HepG2 (cell line): ENCODE data around the gene RPL36AL. TPM values are rescaled to one million over a fixed set of nuclear protein-coding genes. Genes with fewer than 3 reads are reported as not detected.

ENCODE experiments used
- CREM ChIP-seq, 2 experiments: sonication (generic) in 1 of 2; formaldehyde crosslinking in 1 of 2; IDR thresholded peaks; 2 replicates each; pipeline versions ENCODE4 v1.4.0 to v1.6.1; 2016 to 2020; ENCODE audit warnings: antibody characterized with exemption in 1 of 2, mild to moderate bottlenecking in 1 of 2, missing genetic modification reagents in 1 of 2
- FOXM1 ChIP-seq: sonication (generic); formaldehyde crosslinking; IDR thresholded peaks from 2 replicates; pipeline ENCODE4 v1.5.0; 2020; ENCODE audit warnings: missing genetic modification reagents
- IKZF1 ChIP-seq: fragments of 450-650 bp; IDR thresholded peaks from 2 replicates; pipeline ENCODE4 v1.7.1; 2016
- NCOA1 ChIP-seq: sonication (generic); formaldehyde crosslinking; IDR thresholded peaks from 2 replicates; pipeline ENCODE4 v1.9.0; 2021; ENCODE audit warnings: missing genetic modification reagents
- PAX8 ChIP-seq: sonication (generic); formaldehyde crosslinking; IDR thresholded peaks from 2 replicates; pipeline ENCODE4 v1.8.0; 2022; ENCODE audit warnings: mild to moderate bottlenecking, missing genetic modification reagents, borderline replicate concordance
- RNF2 ChIP-seq: fragments of 450-650 bp; conservative IDR thresholded peaks from 2 replicates; pipeline ENCODE4 v1.6.1; 2016; ENCODE audit warnings: low read depth
- SP2 ChIP-seq: sonication (generic); formaldehyde crosslinking; IDR thresholded peaks from 2 replicates; pipeline ENCODE4 v1.5.1; 2020; ENCODE audit warnings: mild to moderate bottlenecking, missing genetic modification reagents
- TP53 ChIP-seq: sonication (generic); formaldehyde crosslinking; conservative IDR thresholded peaks from 2 replicates; pipeline ENCODE4 v1.4.0; 2020; ENCODE audit warnings: missing genetic modification reagents
- YEATS4 ChIP-seq: sonication (generic); formaldehyde crosslinking; IDR thresholded peaks from 2 replicates; pipeline ENCODE4 v1.4.0; 2020; ENCODE audit warnings: missing genetic modification reagents, borderline replicate concordance
- ZFP90 ChIP-seq: sonication (generic); formaldehyde crosslinking; IDR thresholded peaks from 2 replicates; pipeline ENCODE4 v1.8.0; 2022; ENCODE audit warnings: missing genetic modification reagents, mild to moderate bottlenecking, inconsistent platforms, borderline replicate concordance
- ZNF143 ChIP-seq: sonication (generic); formaldehyde crosslinking; IDR thresholded peaks from 2 replicates; pipeline ENCODE4 v1.4.0; 2020; ENCODE audit warnings: missing genetic modification reagents
- ZNF160 ChIP-seq: sonication (generic); formaldehyde crosslinking; IDR thresholded peaks from 2 replicates; pipeline ENCODE4 v1.8.0; 2022; ENCODE audit warnings: mild to moderate bottlenecking, inconsistent platforms, missing genetic modification reagents
- ZNF264 ChIP-seq: sonication (generic); formaldehyde crosslinking; IDR thresholded peaks from 2 replicates; pipeline ENCODE4 v1.4.0; 2020; ENCODE audit warnings: missing genetic modification reagents
- ZNF33B ChIP-seq: sonication (generic); formaldehyde crosslinking; IDR thresholded peaks from 2 replicates; pipeline ENCODE4 v1.5.1; 2020; ENCODE audit warnings: mild to moderate bottlenecking, missing genetic modification reagents
- ZNF383 ChIP-seq: sonication (generic); formaldehyde crosslinking; IDR thresholded peaks from 2 replicates; pipeline ENCODE4 v1.4.0; 2020; ENCODE audit warnings: missing genetic modification reagents, mild to moderate bottlenecking, borderline replicate concordance
- ZNF451 ChIP-seq: sonication (generic); formaldehyde crosslinking; IDR thresholded peaks from 2 replicates; pipeline ENCODE4 v1.5.0; 2020; ENCODE audit warnings: mild to moderate bottlenecking, missing genetic modification reagents
- ZNF460 ChIP-seq: sonication (generic); formaldehyde crosslinking; IDR thresholded peaks from 2 replicates; pipeline ENCODE4 v1.5.1; 2020; ENCODE audit warnings: missing genetic modification reagents, mild to moderate bottlenecking, borderline replicate concordance
- ZNF768 ChIP-seq: sonication (generic); formaldehyde crosslinking; IDR thresholded peaks from 2 replicates; pipeline ENCODE4 v1.4.0; 2020; ENCODE audit warnings: missing genetic modification reagents
- polyA plus RNA-seq, 8 experiments: library from polyadenylated mRNA; depleted of rRNA in 3 of 8; stranded (reverse) in 7 of 8; unstranded in 1 of 8; fragments of >200 nt; fragmentation: Illumina TruSeq in 4 of 8; extraction: Trizol in 4 of 8; gene quantifications; 2 replicates each; pipeline versions ENCODE4 v1.2.1 to v1.2.3, GENCODE V29; 2011 to 2016; ENCODE audit warnings: low read depth in 4 of 8, missing spikeins in 1 of 8, mixed read lengths in 1 of 8; ENCODE audit not compliant: insufficient read depth in 1 of 8
- total RNA-seq, 5 experiments: library from RNA; depleted of rRNA; stranded (reverse); fragments of >200 nt; fragmentation: Illumina TruSeq; extraction: Trizol; gene quantifications; 2 replicates each; pipeline ENCODE4 v1.2.3, GENCODE V29; 2016; ENCODE audit warnings: low read depth in 1 of 5
- TF ChIP-seq, protein P1 (sequence below): IDR thresholded peaks from 2 replicates; pipeline ENCODE4 v1.6.1; 2016; ENCODE audit warnings: low read depth, control low read depth
- TF ChIP-seq, protein P2 (sequence below): sonication (generic); formaldehyde crosslinking; IDR thresholded peaks from 2 replicates; pipeline ENCODE4 v1.9.0; 2022; ENCODE audit warnings: low read depth, missing genetic modification reagents
- TF ChIP-seq, protein P3 (sequence below): sonication (generic); formaldehyde crosslinking; IDR thresholded peaks from 2 replicates; pipeline ENCODE4 v1.8.0; 2022; ENCODE audit warnings: mild to moderate bottlenecking, missing genetic modification reagents, moderate library complexity
- TF ChIP-seq, protein P4 (sequence below): IDR thresholded peaks from 2 replicates; pipeline ENCODE4 v1.6.1; 2016; ENCODE audit warnings: missing biosample characterization, missing genetic modification reagents, low read depth
- TF ChIP-seq, protein P5 (sequence below): sonication (generic); formaldehyde crosslinking; IDR thresholded peaks from 2 replicates; pipeline ENCODE4 v1.9.0; 2022; ENCODE audit warnings: missing genetic modification reagents, mild to moderate bottlenecking, borderline replicate concordance

RPL36AL gene
- total and polyA plus RNA-seq, 2 of the 13 experiments (the other 11 are each of a cell fraction or from before 2014, with no cell fraction given), result 90.0 to 294 TPM

DNA sequence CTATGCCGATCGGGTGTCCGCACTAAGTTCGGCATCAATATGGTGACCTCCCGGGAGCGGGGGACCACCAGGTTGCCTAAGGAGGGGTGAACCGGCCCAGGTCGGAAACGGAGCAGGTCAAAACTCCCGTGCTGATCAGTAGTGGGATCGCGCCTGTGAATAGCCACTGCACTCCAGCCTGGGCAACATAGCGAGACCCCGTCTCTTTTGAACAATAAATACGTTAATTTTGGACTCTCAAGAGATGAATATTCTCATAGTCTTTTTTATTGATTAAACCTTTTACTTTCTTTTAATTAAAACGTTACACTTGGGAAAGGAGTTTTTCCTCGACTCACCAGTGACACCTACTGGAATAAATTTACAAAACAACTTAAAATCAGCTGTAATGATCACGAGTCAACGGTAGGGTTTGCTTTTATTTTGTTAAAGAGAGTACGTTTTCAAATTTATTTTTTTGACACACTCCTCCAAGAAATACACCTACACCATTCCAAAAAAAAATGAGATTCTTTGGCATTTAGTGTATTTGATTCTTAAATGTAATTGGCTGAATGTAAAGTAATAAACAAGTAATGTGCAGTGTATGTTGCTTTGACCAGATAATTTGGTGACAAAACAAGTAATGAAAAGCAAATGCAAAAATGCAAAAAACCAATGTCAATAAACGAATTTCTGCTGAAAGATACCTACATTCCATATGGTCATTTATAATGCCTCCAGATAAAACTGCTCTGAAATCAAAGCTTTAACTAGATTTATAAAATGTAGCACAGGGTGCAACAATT, 33.6 kb downstream of the RPL36AL start (continued):
- TF ChIP-seq ZNF264 (CRISPR knock-in tag) (peak; percentile 69; the same call in 1 of the 2 replicates), IKZF1 (no peak), ZNF160 (no peak; the same call in 1 of the 2 replicates), TP53 (no peak), YEATS4 (no peak), ZFP90 (CRISPR knock-in tag) (no peak; the same call in 1 of the 2 replicates), ZNF460 (CRISPR knock-in tag) (peak; percentile 96), SP2 (CRISPR knock-in tag) (no peak), NCOA1 (CRISPR knock-in tag) (no peak), FOXM1 (CRISPR knock-in tag) (no peak), ZNF143 (CRISPR knock-in tag) (no peak), ZNF33B (no peak), ZNF383 (CRISPR knock-in tag) (no peak), CREM (IDR thresholded peaks at IDR 0.05) (peak; percentile 68; the same call in 1 of the 2 replicates), CREM (CRISPR knock-in tag; IDR thresholded peaks at IDR 0.05) (no peak), ZNF768 (CRISPR knock-in tag) (peak; percentile 10; the same call in 1 of the 2 replicates), PAX8 (CRISPR knock-in tag) (no peak), RNF2 (no peak), ZNF451 (CRISPR knock-in tag) (no peak)
- TF ChIP-seq, protein P1, sequence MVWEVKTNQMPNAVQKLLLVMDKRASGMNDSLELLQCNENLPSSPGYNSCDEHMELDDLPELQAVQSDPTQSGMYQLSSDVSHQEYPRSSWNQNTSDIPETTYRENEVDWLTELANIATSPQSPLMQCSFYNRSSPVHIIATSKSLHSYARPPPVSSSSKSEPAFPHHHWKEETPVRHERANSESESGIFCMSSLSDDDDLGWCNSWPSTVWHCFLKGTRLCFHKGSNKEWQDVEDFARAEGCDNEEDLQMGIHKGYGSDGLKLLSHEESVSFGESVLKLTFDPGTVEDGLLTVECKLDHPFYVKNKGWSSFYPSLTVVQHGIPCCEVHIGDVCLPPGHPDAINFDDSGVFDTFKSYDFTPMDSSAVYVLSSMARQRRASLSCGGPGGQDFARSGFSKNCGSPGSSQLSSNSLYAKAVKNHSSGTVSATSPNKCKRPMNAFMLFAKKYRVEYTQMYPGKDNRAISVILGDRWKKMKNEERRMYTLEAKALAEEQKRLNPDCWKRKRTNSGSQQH (CRISPR knock-in tag), result no peak
- TF ChIP-seq, protein P2, sequence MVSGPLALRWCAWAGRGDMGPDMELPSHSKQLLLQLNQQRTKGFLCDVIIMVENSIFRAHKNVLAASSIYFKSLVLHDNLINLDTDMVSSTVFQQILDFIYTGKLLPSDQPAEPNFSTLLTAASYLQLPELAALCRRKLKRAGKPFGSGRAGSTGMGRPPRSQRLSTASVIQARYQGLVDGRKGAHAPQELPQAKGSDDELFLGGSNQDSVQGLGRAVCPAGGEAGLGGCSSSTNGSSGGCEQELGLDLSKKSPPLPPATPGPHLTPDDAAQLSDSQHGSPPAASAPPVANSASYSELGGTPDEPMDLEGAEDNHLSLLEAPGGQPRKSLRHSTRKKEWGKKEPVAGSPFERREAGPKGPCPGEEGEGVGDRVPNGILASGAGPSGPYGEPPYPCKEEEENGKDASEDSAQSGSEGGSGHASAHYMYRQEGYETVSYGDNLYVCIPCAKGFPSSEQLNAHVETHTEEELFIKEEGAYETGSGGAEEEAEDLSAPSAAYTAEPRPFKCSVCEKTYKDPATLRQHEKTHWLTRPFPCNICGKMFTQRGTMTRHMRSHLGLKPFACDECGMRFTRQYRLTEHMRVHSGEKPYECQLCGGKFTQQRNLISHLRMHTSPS (CRISPR knock-in tag), result no peak
- TF ChIP-seq, protein P3, sequence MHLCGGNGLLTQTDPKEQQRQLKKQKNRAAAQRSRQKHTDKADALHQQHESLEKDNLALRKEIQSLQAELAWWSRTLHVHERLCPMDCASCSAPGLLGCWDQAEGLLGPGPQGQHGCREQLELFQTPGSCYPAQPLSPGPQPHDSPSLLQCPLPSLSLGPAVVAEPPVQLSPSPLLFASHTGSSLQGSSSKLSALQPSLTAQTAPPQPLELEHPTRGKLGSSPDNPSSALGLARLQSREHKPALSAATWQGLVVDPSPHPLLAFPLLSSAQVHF (CRISPR knock-in tag), result no peak
- TF ChIP-seq, protein P4, sequence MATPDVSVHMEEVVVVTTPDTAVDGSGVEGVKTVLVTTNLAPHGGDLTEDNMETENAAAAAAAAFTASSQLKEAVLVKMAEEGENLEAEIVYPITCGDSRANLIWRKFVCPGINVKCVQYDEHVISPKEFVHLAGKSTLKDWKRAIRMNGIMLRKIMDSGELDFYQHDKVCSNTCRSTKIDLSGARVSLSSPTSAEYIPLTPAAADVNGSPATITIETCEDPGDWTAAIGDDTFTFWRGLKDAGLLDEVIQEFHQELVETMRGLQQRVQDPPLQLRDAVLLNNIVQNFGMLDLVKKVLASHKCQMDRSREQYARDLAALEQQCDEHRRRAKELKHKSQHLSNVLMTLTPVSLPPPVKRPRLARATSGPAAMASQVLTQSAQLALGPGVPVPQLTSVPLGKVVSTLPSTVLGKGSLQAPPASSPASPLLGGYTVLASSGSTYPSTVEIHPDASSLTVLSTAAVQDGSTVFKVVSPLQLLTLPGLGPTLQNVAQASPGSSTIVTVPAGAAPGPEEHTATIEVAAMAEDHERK (CRISPR knock-in tag), result no peak
- TF ChIP-seq, protein P5, sequence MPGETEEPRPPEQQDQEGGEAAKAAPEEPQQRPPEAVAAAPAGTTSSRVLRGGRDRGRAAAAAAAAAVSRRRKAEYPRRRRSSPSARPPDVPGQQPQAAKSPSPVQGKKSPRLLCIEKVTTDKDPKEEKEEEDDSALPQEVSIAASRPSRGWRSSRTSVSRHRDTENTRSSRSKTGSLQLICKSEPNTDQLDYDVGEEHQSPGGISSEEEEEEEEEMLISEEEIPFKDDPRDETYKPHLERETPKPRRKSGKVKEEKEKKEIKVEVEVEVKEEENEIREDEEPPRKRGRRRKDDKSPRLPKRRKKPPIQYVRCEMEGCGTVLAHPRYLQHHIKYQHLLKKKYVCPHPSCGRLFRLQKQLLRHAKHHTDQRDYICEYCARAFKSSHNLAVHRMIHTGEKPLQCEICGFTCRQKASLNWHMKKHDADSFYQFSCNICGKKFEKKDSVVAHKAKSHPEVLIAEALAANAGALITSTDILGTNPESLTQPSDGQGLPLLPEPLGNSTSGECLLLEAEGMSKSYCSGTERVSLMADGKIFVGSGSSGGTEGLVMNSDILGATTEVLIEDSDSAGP, result no peak; the same call in 1 of the 2 replicates
